ENCODE results near the gene DYRK1B. TPM values are rescaled to one million over a fixed set of nuclear protein-coding genes. Genes with fewer than 3 reads are reported as not detected.

DYRK1B gene
- total RNA-seq, 1 donor from 2014 or later = 18.3 TPM

- DNase-seq (ENCODE audit: low spot score) = no peak
- ATAC-seq = no peak
- intact Hi-C loops (cut with DNase I) = no loop called here
Measured at GRCh38 chr19:39865953-39866352, 32.0 kb upstream of the DYRK1B start.

DNA sequence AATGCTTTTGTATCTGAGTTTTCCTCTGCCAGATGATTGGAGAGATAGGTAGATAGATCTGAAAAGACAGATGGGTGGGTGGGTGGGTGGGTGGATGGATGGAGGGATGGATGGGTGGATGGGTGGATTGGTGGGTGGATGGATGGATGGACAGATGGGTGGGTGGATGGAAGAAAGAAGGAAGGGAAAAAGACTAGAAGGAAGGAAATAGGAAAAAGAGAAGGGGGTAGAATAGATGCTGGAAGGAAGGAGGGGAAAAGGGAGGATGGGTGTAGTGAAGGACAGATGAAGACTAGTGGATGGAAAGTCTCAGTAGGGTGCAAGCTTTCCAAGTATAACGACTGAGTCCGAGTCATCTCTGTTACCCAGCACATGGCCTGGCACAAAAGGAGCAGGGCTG, 31.2 kb upstream of the DYRK1B start:
- intact Hi-C loops (cut with DNase I) = no loop called here
- ATAC-seq = no peak
- no peak for DNase-seq (ENCODE audit: low spot score)

- intact Hi-C loops (cut with DNase I) = no loop called here
- ATAC-seq (no peak), DNase-seq (ENCODE audit: low spot score) (no peak)
Measured at GRCh38 chr19:39864118-39864517, 30.2 kb upstream of the DYRK1B start.

- ATAC-seq = no peak
- DNase-seq (ENCODE audit: low spot score) = no peak
- intact Hi-C loops (cut with DNase I) = no loop called here
Measured at GRCh38 chr19:39858541-39858940, 24.6 kb upstream of the DYRK1B start.

DNA sequence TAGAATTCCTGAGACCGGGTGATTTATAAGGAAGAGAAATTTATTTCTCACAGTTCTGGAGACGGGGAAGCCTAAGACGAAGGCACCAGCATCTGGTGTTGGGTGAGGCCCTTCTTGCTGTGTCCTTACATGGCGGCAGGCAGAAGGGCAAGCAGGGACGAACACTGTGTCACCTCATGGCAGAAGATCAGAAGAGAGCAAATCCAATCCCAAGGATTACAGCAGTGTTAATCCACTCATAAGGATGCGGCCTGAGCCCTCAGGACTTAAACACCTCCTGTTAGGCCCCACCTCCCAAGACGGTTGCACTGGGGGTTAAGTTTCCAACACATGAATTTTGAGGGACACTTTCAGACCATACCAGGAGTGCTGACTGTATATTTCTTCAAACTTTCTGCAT, 18.9 kb upstream of the DYRK1B start:
- intact Hi-C loops (cut with DNase I) = no loop called here

GRCh38 chr19:39850892-39851291, 16.9 kb upstream of the DYRK1B start:
- intact Hi-C loops (cut with DNase I) = no loop called here
- DNase-seq (ENCODE audit: low spot score) = no peak
- ATAC-seq = no peak

More for the DNA sequence above, 18.9 kb upstream of the DYRK1B start:
- no peak for ATAC-seq
- DNase-seq (ENCODE audit: low spot score) = no peak

GRCh38 chr19:39848392-39848791, 14.4 kb upstream of the DYRK1B start:
- no peak for ATAC-seq
- intact Hi-C loops (cut with DNase I) = loop anchor here (10.0 kb wide), 2 partner anchors 84 to 314 kb away; partner anchors contain the start of gene EID2B

GRCh38 chr19:39847525-39847924, 13.6 kb upstream of the DYRK1B start:
- intact Hi-C loops (cut with DNase I) = loop anchor here (10.0 kb wide), 2 partner anchors 83 to 313 kb away; partner anchors contain the start of gene EID2B
- DNase-seq (ENCODE audit: low spot score) (no peak), ATAC-seq (no peak)

More at GRCh38 chr19:39848392-39848791, 14.4 kb upstream of the DYRK1B start:
- no peak for DNase-seq (ENCODE audit: low spot score)

GRCh38 chr19:39846678-39847486, 12.9 kb upstream of the DYRK1B start:
- no peak for ATAC-seq
- DNase-seq (ENCODE audit: low spot score) = no peak
- intact Hi-C loops (cut with DNase I) = loop anchor here (10.0 kb wide), 2 partner anchors 82 to 312 kb away; partner anchors contain the start of gene EID2B

DNA sequence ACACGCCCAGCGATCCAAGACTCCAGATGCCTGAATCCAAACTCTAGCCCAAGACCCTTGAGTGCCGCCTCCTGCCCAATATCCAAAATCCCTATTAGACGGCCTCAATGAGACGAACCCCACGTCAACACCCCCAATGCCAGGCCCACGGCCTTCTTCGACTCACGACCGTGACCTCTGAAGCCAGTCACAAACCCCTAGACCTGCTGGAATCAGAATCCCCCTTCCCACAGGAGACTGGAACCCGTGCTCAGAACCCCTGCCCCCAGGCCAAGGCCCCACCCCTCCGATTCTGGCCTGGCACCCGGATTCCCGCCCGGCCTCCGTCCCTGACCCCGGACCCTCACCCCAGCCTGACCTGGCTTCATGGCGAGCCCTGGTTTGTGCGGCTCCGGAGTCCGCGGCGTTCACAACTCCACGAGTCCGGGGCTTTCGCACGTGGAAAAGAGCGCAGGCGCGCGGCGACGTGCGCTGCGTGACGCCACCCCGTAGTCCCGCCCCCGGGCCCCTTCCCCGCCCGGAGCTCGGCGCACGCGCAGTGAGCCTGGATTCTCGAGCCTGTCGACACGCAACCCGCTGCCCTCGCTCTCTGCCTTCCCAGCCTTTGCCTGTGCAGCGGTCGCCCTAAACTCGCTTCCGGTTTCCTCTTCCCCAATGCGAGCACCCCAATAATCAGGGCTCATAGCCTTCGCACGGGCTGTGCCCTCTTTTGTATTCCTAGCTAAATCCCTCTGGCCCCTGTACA, 12.1 kb upstream of the DYRK1B start, which contains the start of gene FBL:
Gene FBL, minus strand, starts transcription at position 447 of the 745 bp plus-strand sequence. Its CDS starts 79 bp downstream, at position 368.
- intact Hi-C loops (cut with DNase I) = loop anchor here (10.0 kb wide), 2 partner anchors 81 to 311 kb away; partner anchors contain the start of gene EID2B
- DNase-seq (ENCODE audit: low spot score) = peak; percentile 99
- ATAC-seq = peak; percentile 98

- intact Hi-C loops (cut with DNase I) = loop anchor here (10.0 kb wide), 2 partner anchors 81 to 311 kb away; partner anchors contain the start of gene EID2B
- DNase-seq (ENCODE audit: low spot score) = peak; percentile 63
- peak; percentile 35 for ATAC-seq
Measured at GRCh38 chr19:39845584-39845932, 11.6 kb upstream of the DYRK1B start.

- DNase-seq (ENCODE audit: low spot score) = no peak
- no peak for ATAC-seq
- intact Hi-C loops (cut with DNase I) = loop anchor here (10.0 kb wide), 2 partner anchors 80 to 310 kb away; partner anchors contain the start of gene EID2B
Measured at GRCh38 chr19:39845172-39845571, 11.2 kb upstream of the DYRK1B start.

- no peak for DNase-seq (ENCODE audit: low spot score)
- ATAC-seq = no peak
- intact Hi-C loops (cut with DNase I) = loop anchor here (10.0 kb wide), 2 partner anchors 79 to 309 kb away; partner anchors contain the start of gene EID2B
Measured at GRCh38 chr19:39843919-39844793, 10.2 kb upstream of the DYRK1B start.

DNA sequence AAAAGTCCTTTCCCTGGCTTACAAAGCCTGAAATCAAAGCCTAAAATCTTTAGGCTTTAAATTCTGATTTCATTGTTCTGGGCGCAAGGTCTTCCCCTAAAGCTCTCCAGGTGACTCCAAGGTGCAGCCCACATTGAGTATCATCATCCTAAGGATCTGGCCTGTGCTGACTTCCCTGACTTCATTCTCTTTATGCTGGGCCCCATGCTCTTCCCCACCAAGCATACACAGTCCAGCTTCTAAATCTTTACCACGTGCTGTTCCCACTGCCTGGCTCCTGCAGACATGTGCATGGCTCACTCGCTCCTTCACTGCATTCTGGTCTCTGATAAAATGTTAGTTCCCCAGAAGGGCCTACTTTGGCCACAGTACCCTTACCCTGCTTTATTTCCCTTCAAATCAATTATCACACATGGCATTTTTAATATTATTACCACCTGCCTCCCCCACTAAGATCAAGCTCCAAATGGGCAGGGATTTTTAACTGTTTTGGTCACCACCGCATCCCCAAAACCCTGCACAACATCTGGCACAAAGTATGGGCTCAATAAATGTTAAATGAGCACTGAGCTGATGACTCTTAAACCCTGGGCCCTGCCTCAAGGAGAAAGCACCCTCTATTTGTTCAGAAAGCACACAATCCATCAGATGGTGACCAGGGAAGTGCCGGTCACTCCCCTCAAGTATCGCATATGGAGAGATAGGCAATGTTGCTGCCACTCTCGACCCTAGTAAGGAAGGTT, 8.9 kb upstream of the DYRK1B start:
- no peak for ATAC-seq
- intact Hi-C loops (cut with DNase I) = loop anchor here (10.0 kb wide), 2 partner anchors 78 to 308 kb away; partner anchors contain the start of gene EID2B

GRCh38 chr19:39841041-39841440, 7.1 kb upstream of the DYRK1B start:
- no peak for ATAC-seq
- intact Hi-C loops (cut with DNase I) = loop anchor here (10.0 kb wide), 2 partner anchors 76 to 306 kb away; partner anchors contain the start of gene EID2B
- no peak for DNase-seq (ENCODE audit: low spot score)

More for the DNA sequence above, 8.9 kb upstream of the DYRK1B start:
- DNase-seq (ENCODE audit: low spot score) = no peak

DNA sequence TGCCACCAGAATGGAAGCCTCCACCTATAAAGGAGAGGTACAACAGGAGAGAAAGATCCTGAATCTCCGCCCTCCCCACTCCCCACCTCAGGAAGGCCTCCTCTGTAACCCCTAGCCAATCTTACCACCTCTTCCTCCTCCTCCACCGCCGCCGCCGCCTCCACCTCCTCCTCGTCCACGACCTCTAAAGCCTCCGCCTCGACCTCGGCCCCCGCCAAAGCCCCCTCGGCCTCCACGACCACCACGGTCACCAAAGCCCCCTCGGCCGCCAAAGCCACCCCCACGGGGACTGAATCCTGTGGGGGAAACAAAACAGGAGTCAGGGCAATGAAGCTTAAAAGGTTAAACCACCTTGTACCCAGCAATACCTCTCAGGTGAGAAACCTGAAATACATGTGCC, 6.5 kb upstream of the DYRK1B start:
- intact Hi-C loops (cut with DNase I) = loop anchor here (10.0 kb wide), 2 partner anchors 76 to 306 kb away; partner anchors contain the start of gene EID2B
- no peak for ATAC-seq
- DNase-seq (ENCODE audit: low spot score) = no peak

DNA sequence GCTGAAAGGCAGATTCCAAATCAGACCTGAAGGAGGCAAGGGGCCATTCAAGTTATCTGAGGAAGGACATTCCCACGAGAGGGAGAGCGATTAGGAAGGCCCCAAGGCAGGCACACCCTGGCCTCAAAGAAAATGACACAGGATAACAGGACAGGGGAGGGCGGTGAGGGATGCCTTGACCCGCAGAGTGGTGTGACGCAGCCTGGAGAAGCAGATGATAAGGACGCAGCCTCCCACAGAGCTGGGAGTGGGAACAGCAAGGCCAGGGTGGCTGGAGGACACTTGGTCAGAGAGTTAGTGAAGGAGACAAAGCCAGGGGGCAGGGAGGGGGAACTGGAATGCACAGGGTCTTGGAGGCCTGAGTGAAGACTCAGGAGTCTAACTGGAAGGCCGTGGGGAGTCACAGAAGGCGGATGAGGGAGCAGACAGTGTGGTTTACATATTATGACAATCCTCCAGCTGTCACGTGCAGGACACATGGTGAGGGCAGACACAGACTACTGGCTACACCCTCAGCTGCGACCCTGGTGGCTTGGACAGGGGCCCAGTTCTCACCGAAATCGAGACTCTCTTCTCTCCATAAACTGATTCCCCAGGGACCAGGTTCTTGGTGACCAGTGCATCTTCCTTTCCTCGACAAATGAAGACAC, 5.8 kb upstream of the DYRK1B start:
- no peak for DNase-seq (ENCODE audit: low spot score)
- ATAC-seq = no peak
- intact Hi-C loops (cut with DNase I) = loop anchor here (10.0 kb wide), 2 partner anchors 75 to 305 kb away; partner anchors contain the start of gene EID2B
